Sciatic nerve (tissue), 2 donors: ENCODE results near the gene THRSP. TPM values are rescaled to one million over a fixed set of nuclear protein-coding genes. Genes with fewer than 3 reads are reported as not detected.
"Not testable (repeated sequence)": the region's sequence is repeated elsewhere in the genome, so short reads cannot be mapped to it uniquely, and the experiment has no call there.

ENCODE experiments used
- ATAC-seq: fragments of 200-7000 bp; cut with Tn5 transposase; one replicate; pipeline ENCODE4 v1.9.1; 2020; ENCODE audit warnings: mild to moderate bottlenecking, moderate library complexity
- DNase-seq: peaks from one replicate; pipeline ENCODE4 v3.0.0-alpha.2; 2020; ENCODE audit warnings: low spot score
- intact Hi-C: fragments of 100-400 bp; cut with DNase I; formaldehyde crosslinking; loops from one replicate; pipeline ENCODE4 v1.14.2; 2022
- total RNA-seq: library from RNA; stranded (reverse); fragmentation: NEBNext Ultra II Directional; extraction: Animal tissue kit (Norgen Biotek cat#: 25700); gene quantifications from one replicate; pipeline ENCODE4 v1.2.1, GENCODE V29; 2021
- donor health status: DM: no; HTN: no; CAD: no.
- donor health status: DM: no; HTN: no; CAD: no.

The THRSP gene
- total RNA-seq, 1 donor from 2014 or later, result 39.4 TPM

- ATAC-seq, intact Hi-C loops, DNase-seq: not testable (repeated sequence)
These were observed 3.8 kb upstream of the THRSP start for GRCh38 chr11:78059749-78060328.

DNA sequence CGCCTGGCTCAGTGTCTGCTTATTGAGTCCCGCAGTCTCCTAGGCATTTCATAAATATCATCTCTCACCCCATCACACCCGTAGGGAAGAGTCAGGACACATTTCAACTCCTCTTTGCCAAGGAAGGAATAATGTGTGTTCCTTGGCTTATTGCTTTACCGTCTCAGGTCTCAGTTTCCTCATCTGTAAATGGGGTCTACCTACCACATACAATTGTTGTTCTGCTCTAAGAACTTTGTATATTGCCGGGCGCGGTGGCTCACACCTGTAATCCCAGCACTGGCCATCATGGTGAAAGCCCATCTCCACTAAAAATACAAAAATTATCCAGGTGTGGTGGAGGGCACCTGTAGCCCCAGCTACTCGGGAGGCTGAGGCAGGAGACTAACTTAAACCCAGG is 3.1 kb upstream of the THRSP start:
- intact Hi-C loops, result no loop called here

DNA sequence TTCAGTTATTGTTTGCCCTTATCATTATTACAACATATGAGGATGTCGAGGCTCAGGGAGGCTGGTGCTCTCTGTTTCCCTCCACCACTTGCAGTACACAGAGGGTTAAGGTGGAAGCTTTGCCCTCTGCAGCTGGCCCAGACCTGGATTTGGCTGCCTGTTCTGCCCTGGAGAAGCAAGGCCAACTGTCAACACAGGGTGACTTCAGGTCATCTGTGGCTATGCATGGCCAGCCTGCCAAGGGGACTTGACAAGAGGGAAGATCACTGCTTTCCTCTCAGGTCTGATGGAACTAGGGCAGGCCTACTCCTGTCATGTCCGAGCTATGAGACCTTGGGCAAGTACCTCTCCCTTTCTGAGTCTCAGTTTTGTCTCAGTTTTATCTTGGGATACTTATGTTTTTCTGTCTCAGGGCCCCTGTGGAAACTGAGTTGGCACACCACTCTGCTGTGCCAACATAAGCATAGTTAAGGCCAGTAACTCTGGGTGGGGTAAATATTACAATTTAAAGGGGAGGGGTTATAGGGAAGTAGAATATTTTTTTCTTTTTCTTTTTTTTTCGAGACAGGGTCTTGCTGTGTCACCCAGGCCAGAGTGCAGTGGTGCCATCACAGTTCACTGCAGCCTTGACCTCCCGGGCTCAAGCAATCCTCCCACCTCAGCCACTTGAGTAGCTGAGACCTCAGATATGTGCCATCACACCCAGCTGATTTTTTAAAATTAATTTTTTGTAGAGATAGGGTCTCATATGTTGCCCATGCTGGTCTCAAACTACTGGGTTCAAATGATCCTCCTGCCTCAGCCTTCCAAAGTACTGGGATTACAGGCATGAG is 2.4 kb upstream of the THRSP start:
- no peak for DNase-seq
- ATAC-seq, result peak; percentile 27
- intact Hi-C loops, result no loop called here

More for the DNA sequence above, 3.1 kb upstream of the THRSP start:
- DNase-seq (no peak), ATAC-seq (no peak)

DNA sequence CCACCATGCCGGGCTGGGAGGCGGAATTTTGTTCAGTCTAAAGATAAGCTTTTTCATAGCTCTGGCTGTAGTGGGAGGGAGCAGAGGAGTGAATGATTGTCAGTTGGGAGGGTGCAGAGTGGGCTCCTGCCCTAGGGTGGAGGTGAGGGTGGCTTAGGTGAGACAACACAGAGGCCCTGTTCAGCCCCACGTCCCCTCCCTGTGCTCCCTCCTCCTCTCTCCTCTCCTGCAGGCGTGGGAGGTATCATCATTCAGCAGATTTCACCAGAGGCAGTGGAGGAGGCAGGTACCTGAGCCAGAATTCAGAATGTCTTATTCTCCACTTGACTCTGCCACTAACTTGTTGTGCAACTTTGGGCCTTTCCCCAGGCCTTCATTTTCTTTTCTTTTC is 1.7 kb upstream of the THRSP start:
- ATAC-seq (peak; percentile 59), DNase-seq (no peak)
- intact Hi-C loops, result no loop called here

GRCh38 chr11:78062671-78063070 is 990 bp upstream of the THRSP start:
- intact Hi-C loops, result no loop called here
- DNase-seq (no peak), ATAC-seq (no peak)

DNA sequence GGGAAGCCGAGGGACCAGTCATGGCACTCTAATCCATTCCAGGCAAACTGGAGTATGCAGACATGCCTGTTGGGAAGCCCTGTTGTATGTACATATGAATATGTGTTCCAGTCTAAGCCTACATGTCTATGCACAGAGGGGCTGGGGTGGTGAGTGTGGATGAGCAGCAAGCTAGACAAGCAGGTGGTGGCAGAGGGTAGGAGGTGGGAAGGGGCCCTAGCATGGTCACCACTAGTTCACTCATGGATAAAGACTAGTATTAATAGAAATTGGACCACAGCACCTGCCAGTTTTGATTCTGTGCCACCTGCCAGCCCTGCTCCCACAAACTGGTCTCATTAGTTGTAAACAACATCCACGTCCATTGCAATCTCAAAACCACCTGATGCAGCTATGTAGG is 1.5 kb downstream of the THRSP start:
- DNase-seq (no peak), ATAC-seq (no peak)
- intact Hi-C loops, result no loop called here

GRCh38 chr11:78066471-78066870 is 2.8 kb downstream of the THRSP start:
- ATAC-seq (no peak), DNase-seq (no peak)
- intact Hi-C loops, result no loop called here

DNA sequence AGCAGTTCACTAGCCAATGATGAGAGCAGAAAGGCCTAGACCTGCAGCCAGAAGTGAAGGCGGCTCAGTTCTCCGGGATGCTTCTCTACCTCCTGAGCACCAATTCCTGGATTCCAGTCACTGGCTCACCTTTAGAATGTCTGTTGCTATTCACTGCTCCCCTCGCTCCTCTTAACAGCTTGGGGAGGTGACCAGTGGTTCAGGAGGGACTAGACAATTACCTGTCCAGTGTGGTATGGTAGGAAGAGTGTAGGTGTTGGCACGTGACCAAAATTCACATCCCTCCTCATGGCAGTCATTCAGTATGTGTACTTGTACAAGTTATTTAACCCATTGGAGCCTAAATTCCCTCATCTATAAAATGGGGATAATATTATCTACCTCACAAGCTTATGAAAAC is 4.0 kb downstream of the THRSP start:
- intact Hi-C loops, result no loop called here
- DNase-seq, result no peak
- ATAC-seq, result no peak

DNA sequence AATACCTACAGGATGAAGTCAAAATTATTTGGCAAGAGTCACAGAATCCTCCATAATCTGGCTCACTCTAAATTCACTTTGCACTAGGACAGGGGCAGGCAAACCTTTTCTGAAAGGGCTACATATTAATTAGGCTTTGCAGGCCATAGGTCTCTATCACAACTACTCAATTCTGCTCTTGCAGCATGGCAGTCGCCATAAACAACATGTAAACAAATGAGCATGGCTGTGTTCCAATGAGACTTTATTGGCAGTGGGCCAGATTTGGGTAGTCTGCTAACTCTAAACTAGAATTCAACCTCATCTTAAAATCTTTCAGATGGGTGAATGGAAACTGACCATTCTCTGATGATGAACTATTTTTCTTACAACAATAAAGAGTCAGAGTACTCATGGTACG is 5.8 kb downstream of the THRSP start:
- intact Hi-C loops, result no loop called here
- ATAC-seq (no peak), DNase-seq (no peak)

GRCh38 chr11:78070621-78071020 is 7.0 kb downstream of the THRSP start:
- no peak for ATAC-seq
- intact Hi-C loops, result no loop called here
- no peak for DNase-seq

GRCh38 chr11:78071717-78072116 is 8.1 kb downstream of the THRSP start:
- DNase-seq (no peak), ATAC-seq (no peak)
- intact Hi-C loops, result no loop called here

DNA sequence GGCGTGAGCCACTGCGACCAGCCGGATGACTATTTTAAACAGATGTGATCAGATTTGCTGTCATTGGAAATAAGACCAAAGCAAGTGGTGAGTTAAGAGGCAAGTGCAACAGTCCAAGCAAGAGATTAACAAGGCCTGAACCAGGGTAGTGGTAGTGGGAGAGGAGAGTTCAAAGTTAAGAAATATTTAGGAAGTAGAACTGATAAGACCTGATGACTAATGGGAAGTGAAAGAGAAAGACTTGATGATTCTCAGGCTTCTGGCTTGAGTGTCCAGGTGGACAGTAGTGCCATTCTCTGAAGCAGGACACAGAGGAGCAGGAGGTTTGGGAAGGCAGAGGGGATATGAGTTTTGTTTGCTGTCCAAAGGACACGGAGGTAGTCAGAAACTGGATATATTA is 8.8 kb downstream of the THRSP start:
- DNase-seq, result no peak
- intact Hi-C loops, result no loop called here
- no peak for ATAC-seq

GRCh38 chr11:78074756-78075155 is 11.1 kb downstream of the THRSP start:
- ATAC-seq (no peak), DNase-seq (no peak)
- intact Hi-C loops, result no loop called here

DNA sequence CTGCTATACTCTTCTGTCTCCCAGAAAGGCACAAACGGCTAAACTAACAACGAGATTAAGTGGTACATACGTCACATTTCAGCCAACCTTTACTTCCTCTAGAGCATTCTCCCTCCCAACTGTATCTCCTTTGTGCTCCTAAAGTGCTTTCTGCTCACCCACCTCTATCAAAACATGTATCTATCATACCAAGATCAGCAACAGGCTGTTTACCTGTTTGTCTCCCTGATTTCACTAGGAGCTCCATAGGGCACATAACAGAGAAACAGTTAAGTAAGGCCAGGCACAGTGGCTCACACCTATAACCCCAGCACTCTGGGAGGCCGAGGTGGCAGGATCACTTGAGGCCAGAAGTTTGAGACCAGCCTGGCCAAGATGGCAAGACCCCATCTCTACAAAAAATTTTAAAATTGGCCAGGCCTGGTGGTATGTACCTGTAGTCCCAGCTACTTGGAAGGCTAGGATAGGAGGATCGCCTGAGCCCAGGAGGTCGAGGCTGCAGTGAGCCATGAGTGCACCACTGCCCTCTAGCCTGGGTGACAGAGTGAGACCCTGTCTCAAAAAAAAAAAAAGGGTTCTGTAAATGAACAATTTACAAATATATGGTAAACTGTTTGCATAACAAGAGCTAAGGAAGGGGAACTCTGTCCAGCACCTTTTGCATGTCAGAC is 13.2 kb downstream of the THRSP start:
- intact Hi-C loops, result no loop called here
- DNase-seq (no peak), ATAC-seq (no peak)

GRCh38 chr11:78077592-78077991 is 13.9 kb downstream of the THRSP start:
- ATAC-seq, intact Hi-C loops, DNase-seq: not testable (repeated sequence)

DNA sequence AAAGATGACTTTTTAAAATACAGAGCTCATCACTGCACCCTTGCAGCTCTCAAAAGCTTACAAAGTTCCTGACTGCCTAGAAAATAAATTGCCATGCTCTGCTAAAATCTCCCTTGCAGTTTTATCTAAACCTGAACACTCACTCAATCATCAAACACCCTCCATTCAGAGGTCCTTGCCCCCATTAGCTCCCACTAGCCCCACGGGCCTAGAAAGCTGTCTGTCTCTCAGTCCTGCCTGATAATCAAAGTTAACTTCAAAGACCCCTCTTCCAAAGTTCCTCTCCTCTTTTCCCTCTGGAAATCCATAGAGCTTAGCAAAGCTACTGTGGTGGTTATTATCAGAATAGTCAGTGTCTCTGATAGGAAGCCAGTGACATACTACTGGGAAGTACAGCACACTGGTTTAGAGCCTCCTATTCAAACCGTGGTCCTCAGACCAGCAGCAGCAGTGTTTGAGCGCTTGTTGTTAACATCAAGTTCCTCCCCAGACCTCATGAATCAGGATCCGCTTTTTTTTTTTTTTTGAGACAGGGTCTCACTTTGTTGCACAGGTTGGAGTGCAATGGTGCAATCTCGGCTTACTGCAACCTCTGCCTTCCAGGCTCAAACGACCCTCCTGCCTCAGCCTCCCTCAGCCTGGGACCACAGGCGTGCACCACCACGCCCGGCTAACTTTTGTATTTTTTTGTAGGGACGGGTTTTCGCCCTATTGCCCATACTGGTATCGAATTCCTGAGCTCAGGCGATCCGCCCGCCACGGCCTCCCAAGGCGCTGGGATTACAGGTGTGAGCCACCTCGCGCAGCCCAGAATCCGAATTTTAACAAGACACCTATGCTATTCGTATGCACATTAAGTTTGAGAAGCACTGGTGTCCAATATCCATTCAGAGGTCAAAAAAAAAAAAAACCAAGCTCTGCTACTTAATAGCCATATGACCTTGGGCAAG is 14.8 kb downstream of the THRSP start:
- intact Hi-C loops, result no loop called here
- no peak for DNase-seq
- ATAC-seq, result no peak

GRCh38 chr11:78079232-78080083 is 15.8 kb downstream of the THRSP start, which contains the start of gene NDUFC2:
NDUFC2 (minus strand) TSS chr11:78079862; CDS start chr11:78079744, 118 bp downstream.
- DNase-seq (peak; percentile 86), ATAC-seq (peak; percentile 97)
- intact Hi-C loops, result no loop called here
